Keratinocyte (primary cell): ENCODE measurements around the gene RNF31. TPM values are rescaled to one million over a fixed set of nuclear protein-coding genes. Genes with fewer than 3 reads are reported as not detected.

Experiments
- DNase-seq: peaks from one replicate; pipeline ENCODE4 v3.0.0-alpha.2; 2011; ENCODE audit warnings: low read depth, missing footprints, low spot score
- FAIRE-seq: peaks from 2 replicates; lab custom pipeline; 2011; peaks lifted over from hg19 to GRCh38; lab: Jason Lieb, UNC
- H2AFZ ChIP-seq: 2 replicates; pipeline ENCODE4 v1.6.0; 2012; ENCODE audit warnings: low read length, control low read depth, inconsistent platforms; ENCODE audit not compliant: control insufficient read depth
- H3K27ac ChIP-seq: 2 replicates; pipeline ENCODE4 v1.5.1; 2011; ENCODE audit warnings: low read length; ENCODE audit not compliant: control insufficient read depth, insufficient read depth
- H3K27me3 ChIP-seq: 3 replicates; pipeline ENCODE4 v1.6.0; 2011; ENCODE audit warnings: low read length; ENCODE audit not compliant: control insufficient read depth, insufficient read depth; ENCODE audit errors: extremely low read depth
- H3K36me3 ChIP-seq, 2 experiments: 2 replicates in 1 of 2; 3 replicates in 1 of 2; pipeline ENCODE4 v1.5.1; 2011; ENCODE audit warnings: low read length in 2 of 2, mild to moderate bottlenecking in 1 of 2; ENCODE audit not compliant: control insufficient read depth in 2 of 2, insufficient read depth in 2 of 2; ENCODE audit errors: extremely low read depth in 1 of 2
- H3K4me1 ChIP-seq: 3 replicates; pipeline ENCODE4 v1.5.1; 2011; ENCODE audit warnings: low read length; ENCODE audit not compliant: control insufficient read depth, insufficient read depth; ENCODE audit errors: extremely low read depth
- H3K4me2 ChIP-seq: 3 replicates; pipeline ENCODE4 v1.6.0; 2011; ENCODE audit warnings: low read depth, low read length; ENCODE audit not compliant: control insufficient read depth, insufficient read depth; ENCODE audit errors: extremely low read depth
- H3K4me3 ChIP-seq, 3 experiments: fragments of 200-600 bp in 1 of 3; sonication (generic) in 1 of 3; 2 replicates in 2 of 3; 3 replicates in 1 of 3; pipeline ENCODE4 v1.5.1; 2011 to 2016; ENCODE audit warnings: low read length in 3 of 3, mild to moderate bottlenecking in 3 of 3, control low read depth in 2 of 3, inconsistent platforms in 1 of 3, low read depth in 1 of 3, mixed read lengths in 1 of 3, mixed run types in 1 of 3, moderate library complexity in 1 of 3; ENCODE audit not compliant: control insufficient read depth in 2 of 3, insufficient read depth in 2 of 3; ENCODE audit errors: extremely low read depth in 1 of 3
- H3K79me2 ChIP-seq: 2 replicates; pipeline ENCODE4 v1.6.0; 2012; ENCODE audit warnings: low read length; ENCODE audit not compliant: control insufficient read depth, insufficient read depth
- H3K9ac ChIP-seq: 3 replicates; pipeline ENCODE4 v1.6.0; 2011; ENCODE audit warnings: low read length; ENCODE audit not compliant: control insufficient read depth, insufficient read depth; ENCODE audit errors: extremely low read depth
- H3K9me1 ChIP-seq: 3 replicates; pipeline ENCODE4 v1.6.0; 2011; ENCODE audit warnings: low read length; ENCODE audit not compliant: control insufficient read depth, insufficient read depth; ENCODE audit errors: extremely low read depth
- H3K9me3 ChIP-seq: 2 replicates; pipeline ENCODE4 v1.5.1; 2012; ENCODE audit warnings: low read depth, low read length; ENCODE audit not compliant: control insufficient read depth
- H4K20me1 ChIP-seq: 3 replicates; pipeline ENCODE4 v1.6.0; 2011; ENCODE audit warnings: low read length; ENCODE audit not compliant: control insufficient read depth, insufficient read depth; ENCODE audit errors: extremely low read depth
- CTCF ChIP-seq, 3 experiments: IDR thresholded peaks in 1 of 3; conservative IDR thresholded peaks in 1 of 3; optimal IDR thresholded peaks in 1 of 3; 2 replicates in 2 of 3; 3 replicates in 1 of 3; pipeline versions ENCODE3 to v1.5.1; 2011; ENCODE audit warnings: low read length in 3 of 3, mild to moderate bottlenecking in 3 of 3, moderate library complexity in 2 of 3, control low read depth in 1 of 3, inconsistent platforms in 1 of 3; ENCODE audit not compliant: insufficient read depth in 2 of 3; ENCODE audit errors: extremely low read depth in 1 of 3
- EZH2 ChIP-seq: IDR thresholded peaks from one replicate; pipeline ENCODE4 v1.6.1; 2012; ENCODE audit warnings: inconsistent platforms, mild to moderate bottlenecking, low read length, moderate library complexity
- dilution Hi-C: fragments of 300-500 bp; cut with MboI; formaldehyde crosslinking; loops from one replicate; pipeline ENCODE4 v1.7.0; 2020; ENCODE audit warnings: low sequenced_read_pairs; ENCODE audit not compliant: extremely low pct_ligation_motif_present
- polyA plus RNA-seq, 5 experiments: library from polyadenylated mRNA; depleted of rRNA in 3 of 5; stranded (reverse) in 3 of 5; stranded (forward) in 1 of 5; unstranded in 1 of 5; fragments of >200 nt; gene quantifications; 1 replicate in 1 of 5; 2 replicates in 3 of 5; 3 replicates in 1 of 5; pipeline versions ENCODE4 v1.2.1 to v1.2.3, GENCODE V29; 2011 to 2012; ENCODE audit warnings: missing spikeins in 2 of 5, low read depth in 1 of 5, low replicate concordance in 1 of 5

Gene RNF31
- polyA plus RNA-seq, 1 donor (not counting 4 experiments of a cell fraction or from before 2014, with no cell fraction given): 17.4 TPM

- H2AFZ ChIP-seq: no peak overlapping the region
- H3K27ac ChIP-seq: no peak overlapping the region
- peak overlapping the region; percentile 90 for H3K9ac ChIP-seq
- FAIRE-seq (no peak), DNase-seq (no peak)
- TF ChIP-seq EZH2 (no peak), CTCF (optimal IDR thresholded peaks at IDR 0.05 in 1 of 3, IDR thresholded peaks at IDR 0.05 in 1 of 3, conservative IDR thresholded peaks at IDR 0.05 in 1 of 3; ENCODE audit: extremely low read depth in 1 of 3, insufficient read depth in 2 of 3, low read length in 3 of 3) (no peak)
- H3K4me1 ChIP-seq: peaks cover 15% of the 10 kb centered on the region
- no peaks in the 10 kb centered on the region for H3K27me3 ChIP-seq
- no peaks in the 10 kb centered on the region for H3K9me1 ChIP-seq
- peaks cover 19 to 30% of the 10 kb centered on the region in 2 experiments for H3K36me3 ChIP-seq
- H3K79me2 ChIP-seq: no peaks in the 10 kb centered on the region
- peak overlapping the region in 1 of 3 experiments; percentile 74 for H3K4me3 ChIP-seq
- no peaks in the 10 kb centered on the region for H3K9me3 ChIP-seq
- dilution Hi-C loops: no loop called here
- H4K20me1 ChIP-seq: no peaks in the 10 kb centered on the region
- peak overlapping the region; percentile 71 for H3K4me2 ChIP-seq
Measured at GRCh38 chr14:24116128-24116814, 31.0 kb upstream of the RNF31 start.

DNA sequence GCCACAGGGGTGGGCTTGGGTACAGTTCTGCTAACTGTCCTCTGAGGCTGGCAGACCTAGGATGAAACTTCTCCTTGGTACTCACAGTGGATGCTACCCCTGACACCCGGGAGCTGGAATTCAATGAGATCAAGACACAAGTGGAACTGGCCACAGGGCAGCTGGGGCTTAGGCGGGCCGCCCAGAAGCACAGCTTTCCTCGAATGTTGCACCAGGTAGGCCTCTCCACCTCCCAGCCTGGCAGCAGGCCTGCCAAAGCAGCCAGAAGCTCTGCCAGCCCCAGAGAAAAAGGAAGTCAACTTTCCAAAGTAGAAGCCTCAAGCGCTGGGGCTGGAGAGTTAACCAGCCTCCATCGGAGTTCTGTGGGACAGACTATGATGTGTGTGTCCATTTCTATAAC is 30.1 kb upstream of the RNF31 start:
- H4K20me1 ChIP-seq: no peaks in the 10 kb centered on the region
- no peak overlapping the region for H3K4me2 ChIP-seq
- H3K79me2 ChIP-seq: no peaks in the 10 kb centered on the region
- no peak overlapping the region for H2AFZ ChIP-seq
- no peak overlapping the region for H3K4me3 ChIP-seq
- no peak overlapping the region for H3K27ac ChIP-seq
- H3K36me3 ChIP-seq: peaks cover 20 to 35% of the 10 kb centered on the region in 2 experiments
- H3K9me3 ChIP-seq: no peaks in the 10 kb centered on the region
- TF ChIP-seq EZH2 (no peak), CTCF (optimal IDR thresholded peaks at IDR 0.05 in 1 of 3, IDR thresholded peaks at IDR 0.05 in 1 of 3, conservative IDR thresholded peaks at IDR 0.05 in 1 of 3; ENCODE audit: extremely low read depth in 1 of 3, insufficient read depth in 2 of 3, low read length in 3 of 3) (no peak)
- H3K9me1 ChIP-seq: no peaks in the 10 kb centered on the region
- peaks cover 15% of the 10 kb centered on the region for H3K4me1 ChIP-seq
- H3K9ac ChIP-seq: no peak overlapping the region
- H3K27me3 ChIP-seq: no peaks in the 10 kb centered on the region
- dilution Hi-C loops: no loop called here
- FAIRE-seq (no peak), DNase-seq (no peak)
